ENCODE results near the gene PLEKHA6.

DNA sequence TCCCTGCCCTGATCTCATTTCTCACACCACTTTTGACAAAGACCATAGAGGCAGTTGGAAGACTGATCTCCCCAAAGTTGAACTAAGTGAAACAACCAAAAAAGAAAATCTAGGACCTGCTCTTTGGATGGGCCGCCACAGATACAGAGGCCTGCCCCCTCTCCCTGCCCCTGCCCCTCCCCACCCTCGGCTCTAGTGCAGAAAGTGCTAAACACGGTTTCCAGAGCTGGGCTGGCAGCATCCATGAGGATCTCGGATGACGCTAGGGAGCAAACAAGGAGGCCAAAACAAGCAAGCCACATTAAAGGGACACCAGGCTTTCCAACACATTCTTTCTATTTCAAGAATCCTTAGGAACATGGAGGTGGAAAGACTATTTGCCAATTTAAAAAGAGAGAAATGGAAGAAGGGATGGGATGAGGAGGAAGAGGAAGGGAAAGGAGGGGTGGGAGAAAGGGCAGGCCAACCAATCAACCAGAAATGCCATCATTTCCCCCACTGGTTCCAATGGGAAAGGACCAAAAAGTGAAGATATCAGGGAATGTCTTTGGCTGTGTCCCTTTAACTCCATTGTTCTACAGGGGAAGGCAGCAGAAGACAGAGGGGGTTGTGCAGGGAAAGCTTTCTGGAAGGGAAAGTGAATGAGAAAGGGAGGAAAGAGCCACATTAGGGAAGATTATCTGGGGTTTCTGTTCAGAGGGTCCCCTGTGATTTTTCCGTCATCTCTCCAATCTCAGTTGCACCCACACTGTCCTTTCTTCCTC, 107.6 kb downstream of the PLEKHA6 start:
- TF ChIP-seq, protein P1, sequence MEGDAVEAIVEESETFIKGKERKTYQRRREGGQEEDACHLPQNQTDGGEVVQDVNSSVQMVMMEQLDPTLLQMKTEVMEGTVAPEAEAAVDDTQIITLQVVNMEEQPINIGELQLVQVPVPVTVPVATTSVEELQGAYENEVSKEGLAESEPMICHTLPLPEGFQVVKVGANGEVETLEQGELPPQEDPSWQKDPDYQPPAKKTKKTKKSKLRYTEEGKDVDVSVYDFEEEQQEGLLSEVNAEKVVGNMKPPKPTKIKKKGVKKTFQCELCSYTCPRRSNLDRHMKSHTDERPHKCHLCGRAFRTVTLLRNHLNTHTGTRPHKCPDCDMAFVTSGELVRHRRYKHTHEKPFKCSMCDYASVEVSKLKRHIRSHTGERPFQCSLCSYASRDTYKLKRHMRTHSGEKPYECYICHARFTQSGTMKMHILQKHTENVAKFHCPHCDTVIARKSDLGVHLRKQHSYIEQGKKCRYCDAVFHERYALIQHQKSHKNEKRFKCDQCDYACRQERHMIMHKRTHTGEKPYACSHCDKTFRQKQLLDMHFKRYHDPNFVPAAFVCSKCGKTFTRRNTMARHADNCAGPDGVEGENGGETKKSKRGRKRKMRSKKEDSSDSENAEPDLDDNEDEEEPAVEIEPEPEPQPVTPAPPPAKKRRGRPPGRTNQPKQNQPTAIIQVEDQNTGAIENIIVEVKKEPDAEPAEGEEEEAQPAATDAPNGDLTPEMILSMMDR (IDR thresholded peaks at IDR 0.05; ENCODE audit: low read depth, low read length, poor library complexity, severe bottlenecking), result no peak
- no peak for TF ChIP-seq EZH2phosphoT487 (IDR thresholded peaks at IDR 0.05; ENCODE audit: borderline replicate concordance, low read length)

Data from DOHH2 (cell line).